ENCODE measurements around the gene FANCC.

DNA sequence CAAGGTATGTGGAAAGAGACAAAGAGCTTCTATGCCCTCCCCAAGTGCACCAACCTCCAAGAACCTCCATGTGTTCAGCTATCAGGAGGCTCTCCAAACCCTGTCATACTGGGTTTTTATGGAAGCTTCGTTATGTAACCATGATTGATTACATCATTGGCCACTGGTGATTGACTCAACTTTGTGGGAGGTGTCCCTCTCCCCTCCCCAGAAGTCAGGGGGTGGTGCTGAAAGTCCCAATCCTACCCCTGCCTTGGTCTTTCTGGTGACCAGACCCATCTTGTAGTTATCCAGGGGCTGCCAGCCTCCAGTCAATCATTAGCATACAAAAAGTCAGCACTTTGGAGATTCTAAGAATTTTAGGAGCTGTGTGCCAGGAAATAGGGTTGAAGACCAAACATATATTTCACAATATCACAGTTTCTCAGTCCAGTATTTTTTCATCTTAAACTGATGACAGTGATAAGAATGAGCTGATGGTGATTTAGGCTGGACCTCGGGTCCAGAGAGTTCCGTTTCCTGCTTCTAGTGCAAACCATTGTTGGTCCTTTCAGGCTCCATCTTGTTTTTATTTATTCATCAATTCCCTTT is 27.3 kb upstream of the FANCC start:
- TF ChIP-seq, protein P1, sequence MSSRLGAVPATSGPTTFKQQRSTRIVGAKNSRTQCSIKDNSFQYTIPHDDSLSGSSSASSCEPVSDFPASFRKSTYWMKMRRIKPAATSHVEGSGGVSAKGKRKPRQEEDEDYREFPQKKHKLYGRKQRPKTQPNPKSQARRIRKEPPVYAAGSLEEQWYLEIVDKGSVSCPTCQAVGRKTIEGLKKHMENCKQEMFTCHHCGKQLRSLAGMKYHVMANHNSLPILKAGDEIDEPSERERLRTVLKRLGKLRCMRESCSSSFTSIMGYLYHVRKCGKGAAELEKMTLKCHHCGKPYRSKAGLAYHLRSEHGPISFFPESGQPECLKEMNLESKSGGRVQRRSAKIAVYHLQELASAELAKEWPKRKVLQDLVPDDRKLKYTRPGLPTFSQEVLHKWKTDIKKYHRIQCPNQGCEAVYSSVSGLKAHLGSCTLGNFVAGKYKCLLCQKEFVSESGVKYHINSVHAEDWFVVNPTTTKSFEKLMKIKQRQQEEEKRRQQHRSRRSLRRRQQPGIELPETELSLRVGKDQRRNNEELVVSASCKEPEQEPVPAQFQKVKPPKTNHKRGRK (CRISPR knock-in tag; IDR thresholded peaks at IDR 0.05) = no peak
- TF ChIP-seq NR2F6 (IDR thresholded peaks at IDR 0.05) (no peak), NR2F6 (CRISPR knock-in tag; IDR thresholded peaks at IDR 0.05) (no peak), ZFP37 (CRISPR knock-in tag; IDR thresholded peaks at IDR 0.05; ENCODE audit: borderline replicate concordance) (no peak), ZNF207 (IDR thresholded peaks at IDR 0.05; ENCODE audit: borderline replicate concordance) (no peak), ZNF510 (CRISPR knock-in tag; IDR thresholded peaks at IDR 0.05; ENCODE audit: low read depth) (no peak), FLYWCH1 (CRISPR knock-in tag; IDR thresholded peaks at IDR 0.05) (no peak), RAD21 (CRISPR knock-in tag; IDR thresholded peaks at IDR 0.05) (no peak), MAFG (CRISPR knock-in tag; IDR thresholded peaks at IDR 0.05) (no peak), ZMYM4 (CRISPR knock-in tag; IDR thresholded peaks at IDR 0.05) (no peak), EZH2 (conservative IDR thresholded peaks at IDR 0.05; ENCODE audit: low read depth, low read length) (no peak)
- TF ChIP-seq, protein P2, sequence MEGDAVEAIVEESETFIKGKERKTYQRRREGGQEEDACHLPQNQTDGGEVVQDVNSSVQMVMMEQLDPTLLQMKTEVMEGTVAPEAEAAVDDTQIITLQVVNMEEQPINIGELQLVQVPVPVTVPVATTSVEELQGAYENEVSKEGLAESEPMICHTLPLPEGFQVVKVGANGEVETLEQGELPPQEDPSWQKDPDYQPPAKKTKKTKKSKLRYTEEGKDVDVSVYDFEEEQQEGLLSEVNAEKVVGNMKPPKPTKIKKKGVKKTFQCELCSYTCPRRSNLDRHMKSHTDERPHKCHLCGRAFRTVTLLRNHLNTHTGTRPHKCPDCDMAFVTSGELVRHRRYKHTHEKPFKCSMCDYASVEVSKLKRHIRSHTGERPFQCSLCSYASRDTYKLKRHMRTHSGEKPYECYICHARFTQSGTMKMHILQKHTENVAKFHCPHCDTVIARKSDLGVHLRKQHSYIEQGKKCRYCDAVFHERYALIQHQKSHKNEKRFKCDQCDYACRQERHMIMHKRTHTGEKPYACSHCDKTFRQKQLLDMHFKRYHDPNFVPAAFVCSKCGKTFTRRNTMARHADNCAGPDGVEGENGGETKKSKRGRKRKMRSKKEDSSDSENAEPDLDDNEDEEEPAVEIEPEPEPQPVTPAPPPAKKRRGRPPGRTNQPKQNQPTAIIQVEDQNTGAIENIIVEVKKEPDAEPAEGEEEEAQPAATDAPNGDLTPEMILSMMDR (CRISPR knock-in tag; IDR thresholded peaks at IDR 0.05) = no peak
- TF ChIP-seq, protein P3, sequence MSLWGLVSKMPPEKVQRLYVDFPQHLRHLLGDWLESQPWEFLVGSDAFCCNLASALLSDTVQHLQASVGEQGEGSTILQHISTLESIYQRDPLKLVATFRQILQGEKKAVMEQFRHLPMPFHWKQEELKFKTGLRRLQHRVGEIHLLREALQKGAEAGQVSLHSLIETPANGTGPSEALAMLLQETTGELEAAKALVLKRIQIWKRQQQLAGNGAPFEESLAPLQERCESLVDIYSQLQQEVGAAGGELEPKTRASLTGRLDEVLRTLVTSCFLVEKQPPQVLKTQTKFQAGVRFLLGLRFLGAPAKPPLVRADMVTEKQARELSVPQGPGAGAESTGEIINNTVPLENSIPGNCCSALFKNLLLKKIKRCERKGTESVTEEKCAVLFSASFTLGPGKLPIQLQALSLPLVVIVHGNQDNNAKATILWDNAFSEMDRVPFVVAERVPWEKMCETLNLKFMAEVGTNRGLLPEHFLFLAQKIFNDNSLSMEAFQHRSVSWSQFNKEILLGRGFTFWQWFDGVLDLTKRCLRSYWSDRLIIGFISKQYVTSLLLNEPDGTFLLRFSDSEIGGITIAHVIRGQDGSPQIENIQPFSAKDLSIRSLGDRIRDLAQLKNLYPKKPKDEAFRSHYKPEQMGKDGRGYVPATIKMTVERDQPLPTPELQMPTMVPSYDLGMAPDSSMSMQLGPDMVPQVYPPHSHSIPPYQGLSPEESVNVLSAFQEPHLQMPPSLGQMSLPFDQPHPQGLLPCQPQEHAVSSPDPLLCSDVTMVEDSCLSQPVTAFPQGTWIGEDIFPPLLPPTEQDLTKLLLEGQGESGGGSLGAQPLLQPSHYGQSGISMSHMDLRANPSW (CRISPR knock-in tag; IDR thresholded peaks at IDR 0.05; ENCODE audit: borderline replicate concordance) = no peak
- TF ChIP-seq, protein P4, sequence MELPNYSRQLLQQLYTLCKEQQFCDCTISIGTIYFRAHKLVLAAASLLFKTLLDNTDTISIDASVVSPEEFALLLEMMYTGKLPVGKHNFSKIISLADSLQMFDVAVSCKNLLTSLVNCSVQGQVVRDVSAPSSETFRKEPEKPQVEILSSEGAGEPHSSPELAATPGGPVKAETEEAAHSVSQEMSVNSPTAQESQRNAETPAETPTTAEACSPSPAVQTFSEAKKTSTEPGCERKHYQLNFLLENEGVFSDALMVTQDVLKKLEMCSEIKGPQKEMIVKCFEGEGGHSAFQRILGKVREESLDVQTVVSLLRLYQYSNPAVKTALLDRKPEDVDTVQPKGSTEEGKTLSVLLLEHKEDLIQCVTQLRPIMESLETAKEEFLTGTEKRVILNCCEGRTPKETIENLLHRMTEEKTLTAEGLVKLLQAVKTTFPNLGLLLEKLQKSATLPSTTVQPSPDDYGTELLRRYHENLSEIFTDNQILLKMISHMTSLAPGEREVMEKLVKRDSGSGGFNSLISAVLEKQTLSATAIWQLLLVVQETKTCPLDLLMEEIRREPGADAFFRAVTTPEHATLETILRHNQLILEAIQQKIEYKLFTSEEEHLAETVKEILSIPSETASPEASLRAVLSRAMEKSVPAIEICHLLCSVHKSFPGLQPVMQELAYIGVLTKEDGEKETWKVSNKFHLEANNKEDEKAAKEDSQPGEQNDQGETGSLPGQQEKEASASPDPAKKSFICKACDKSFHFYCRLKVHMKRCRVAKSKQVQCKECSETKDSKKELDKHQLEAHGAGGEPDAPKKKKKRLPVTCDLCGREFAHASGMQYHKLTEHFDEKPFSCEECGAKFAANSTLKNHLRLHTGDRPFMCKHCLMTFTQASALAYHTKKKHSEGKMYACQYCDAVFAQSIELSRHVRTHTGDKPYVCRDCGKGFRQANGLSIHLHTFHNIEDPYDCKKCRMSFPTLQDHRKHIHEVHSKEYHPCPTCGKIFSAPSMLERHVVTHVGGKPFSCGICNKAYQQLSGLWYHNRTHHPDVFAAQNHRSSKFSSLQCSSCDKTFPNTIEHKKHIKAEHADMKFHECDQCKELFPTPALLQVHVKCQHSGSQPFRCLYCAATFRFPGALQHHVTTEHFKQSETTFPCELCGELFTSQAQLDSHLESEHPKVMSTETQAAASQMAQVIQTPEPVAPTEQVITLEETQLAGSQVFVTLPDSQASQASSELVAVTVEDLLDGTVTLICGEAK (IDR thresholded peaks at IDR 0.05) = no peak
- TF ChIP-seq, protein P4 (CRISPR knock-in tag; IDR thresholded peaks at IDR 0.05) = no peak
